Naive thymus-derived CD4-positive, alpha-beta T cell (primary cell): ENCODE results near the gene NR2F1-AS1. TPM values are rescaled to one million over a fixed set of nuclear protein-coding genes. Genes with fewer than 3 reads are reported as not detected.

ENCODE experiments used
- ATAC-seq: fragments of 150-1000 bp; cut with Tn5 transposase; 2 replicates; pipeline ENCODE4 v1.10.0; 2021; ENCODE audit warnings: mild to moderate bottlenecking, moderate library complexity
- CTCF ChIA-PET: fragments of 350-600 bp; sonication (Branson Sonifier 250); formaldehyde crosslinking; loops from one replicate; lab custom pipeline; 2021; ENCODE audit warnings: antibody characterized with exemption; lab: Charles Lee
- POLR2A ChIA-PET: fragments of 350-600 bp; sonication (Branson Sonifier 250); formaldehyde crosslinking; loops from one replicate; lab custom pipeline; 2021; ENCODE audit warnings: antibody characterized with exemption, inconsistent platforms; lab: Charles Lee
- DNase-seq, 9 donors: peaks; one replicate each; pipeline versions ENCODE4 v3.0.0 to v3.0.0-alpha.2; 2020 to 2022; ENCODE audit warnings: mixed read lengths in 1 of 9
- H3K27ac ChIP-seq: one replicate; pipeline ENCODE4 v1.7.0; 2013; ENCODE audit warnings: mild to moderate bottlenecking, low read depth, low read length, moderate library complexity
- H3K27me3 ChIP-seq, 2 donors: one replicate each; pipeline ENCODE4 v1.7.0; 2013; ENCODE audit warnings: low read length in 2 of 2, mild to moderate bottlenecking in 2 of 2, moderate library complexity in 2 of 2; ENCODE audit not compliant: control insufficient read depth in 2 of 2, insufficient read depth in 2 of 2
- H3K36me3 ChIP-seq, 3 experiments: 1 replicate in 2 of 3; 2 replicates in 1 of 3; pipeline ENCODE4 v1.7.0; 2013; ENCODE audit warnings: low read length in 3 of 3, mild to moderate bottlenecking in 3 of 3, moderate library complexity in 1 of 3; ENCODE audit not compliant: insufficient read depth in 3 of 3, control insufficient read depth in 2 of 3
- H3K4me1 ChIP-seq, 2 donors: one replicate each; pipeline ENCODE4 v1.7.0; 2013; ENCODE audit warnings: low read length in 2 of 2, mild to moderate bottlenecking in 2 of 2, moderate library complexity in 1 of 2; ENCODE audit not compliant: control insufficient read depth in 2 of 2, insufficient read depth in 2 of 2
- H3K4me3 ChIP-seq: 2 replicates; pipeline ENCODE4 v1.7.0; 2013; ENCODE audit warnings: mild to moderate bottlenecking, low read length
- H3K9me3 ChIP-seq, 3 experiments: 1 replicate in 2 of 3; 2 replicates in 1 of 3; pipeline ENCODE4 v1.7.0; 2013; ENCODE audit warnings: low read length in 3 of 3; ENCODE audit not compliant: control insufficient read depth in 2 of 3
- H3K27ac Mint-ChIP-seq, 9 donors: one replicate each; pipeline ENCODE4 v1.8.0; 2020 to 2022; ENCODE audit warnings: mixed read lengths in 9 of 9, mild to moderate bottlenecking in 8 of 9, moderate library complexity in 5 of 9, inconsistent platforms in 2 of 9
- H3K27me3 Mint-ChIP-seq, 5 donors: one replicate each; pipeline ENCODE4 v1.8.0; 2021 to 2022; ENCODE audit warnings: mixed read lengths in 5 of 5, mild to moderate bottlenecking in 1 of 5
- H3K36me3 Mint-ChIP-seq, 5 donors: one replicate each; pipeline ENCODE4 v1.8.0; 2020 to 2022; ENCODE audit warnings: mixed read lengths in 5 of 5, mild to moderate bottlenecking in 3 of 5, inconsistent platforms in 1 of 5
- H3K4me1 Mint-ChIP-seq, 7 donors: one replicate each; pipeline ENCODE4 v1.8.0; 2020 to 2022; ENCODE audit warnings: mixed read lengths in 7 of 7, mild to moderate bottlenecking in 3 of 7, inconsistent platforms in 1 of 7
- H3K4me3 Mint-ChIP-seq, 10 donors: one replicate each; pipeline ENCODE4 v1.8.0; 2020 to 2022; ENCODE audit warnings: mild to moderate bottlenecking in 10 of 10, mixed read lengths in 10 of 10, moderate library complexity in 6 of 10, inconsistent platforms in 2 of 10
- H3K9me3 Mint-ChIP-seq, 11 donors: one replicate each; pipeline ENCODE4 v1.8.0; 2020 to 2022; ENCODE audit warnings: mixed read lengths in 11 of 11, mild to moderate bottlenecking in 4 of 11, inconsistent platforms in 1 of 11, moderate library complexity in 1 of 11
- intact Hi-C, 2 donors: fragments of 100-400 bp; cut with micrococcal nuclease; formaldehyde crosslinking; loops; one replicate each; pipeline ENCODE4 v1.15.1; 2023
- polyA plus RNA-seq, 2 donors: library from polyadenylated mRNA; unstranded; fragments of 300-500 nt; fragmentation: Illumina TruSeq; gene quantifications; one replicate each; pipeline ENCODE4 v1.2.3, GENCODE V29; 2021
- total RNA-seq, 6 experiments: library from RNA in 5 of 6; stranded (reverse) in 5 of 6; gene quantifications; 1 replicate in 5 of 6; 2 replicates in 1 of 6; pipeline ENCODE4 v1.2.3 and lab custom pipeline; 2021 to 2026

NR2F1-AS1 gene
- total and polyA plus RNA-seq, 7 experiments from 2014 or later, result not detected

DNA sequence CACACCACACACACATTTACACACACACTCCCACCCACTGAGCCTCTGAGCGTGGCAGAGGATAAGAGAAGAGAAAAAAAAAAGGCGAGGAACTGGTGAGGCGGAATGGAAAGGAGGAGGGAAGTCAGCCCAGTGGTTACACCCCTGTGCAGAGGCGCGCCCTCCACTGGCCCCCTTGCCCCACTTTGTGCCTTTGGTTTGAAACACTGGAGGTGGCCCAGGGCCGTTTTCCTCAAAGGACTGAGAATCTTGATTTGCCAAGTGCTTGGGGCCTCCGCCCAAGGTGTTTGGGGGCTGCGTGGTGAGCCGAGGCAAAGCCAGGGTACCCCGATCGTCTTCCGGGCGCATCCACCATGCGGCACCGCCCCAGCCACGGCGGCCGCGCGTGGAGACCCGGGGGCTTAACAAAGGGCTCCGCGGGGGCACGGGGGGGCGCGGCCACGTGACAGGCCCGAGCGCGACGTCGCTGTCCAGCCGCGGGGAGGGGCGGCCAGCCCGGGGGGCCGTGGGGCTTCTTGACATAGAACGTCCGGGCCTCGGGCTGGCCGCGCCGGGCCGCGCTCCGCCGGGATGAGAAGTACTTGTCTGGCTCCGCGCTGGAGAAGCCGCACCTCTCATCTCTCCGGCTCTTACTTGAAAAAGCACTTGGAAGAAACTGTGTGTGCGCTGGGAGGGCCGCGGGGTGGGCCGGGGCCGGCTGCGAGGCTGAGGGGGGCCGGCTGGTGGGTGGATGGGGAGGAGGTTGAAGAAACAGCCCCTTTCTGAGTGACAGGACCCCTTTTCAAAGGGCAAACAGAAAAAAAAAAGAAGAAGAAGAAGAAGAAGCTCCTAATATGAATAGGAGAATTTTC, 23.0 kb upstream of the NR2F1-AS1 start:
- peaks cover 20 to 48% of the 10 kb centered on the region in 2 donors for H3K27me3 ChIP-seq
- Mint-ChIP-seq H3K36me3 (peaks cover 0 to 10% (median 0%) of the 10 kb centered on the region in 5 donors), H3K9me3 (peaks cover 0 to 40% (median 4%) of the 10 kb centered on the region in 11 donors), H3K27me3 (peaks cover 40 to 60% (median 43%) of the 10 kb centered on the region in 5 donors), H3K4me3 (peak overlapping the region in 1 of 10 donors; percentile 6), H3K4me1 (peaks cover 0 to 20% (median 11%) of the 10 kb centered on the region in 7 donors), H3K27ac (no peak overlapping the region)
- no peak overlapping the region for H3K27ac ChIP-seq
- ATAC-seq, result no peak
- H3K4me3 ChIP-seq, result no peak overlapping the region
- no peak for DNase-seq
- no peaks in the 10 kb centered on the region for H3K36me3 ChIP-seq
- POLR2A ChIA-PET, result no interaction called here
- intact Hi-C loops, result loop anchor here in 1 of 2 donors (2.0 kb wide), 2 partner anchors 17 to 31 kb away; no protein-coding TSS in a partner anchor
- no peaks in the 10 kb centered on the region for H3K9me3 ChIP-seq
- peaks cover 3 to 7% of the 10 kb centered on the region in 2 donors for H3K4me1 ChIP-seq
- CTCF ChIA-PET, result no interaction called here

GRCh38 chr5:93603078-93603792, 22.2 kb upstream of the NR2F1-AS1 start:
- CTCF ChIA-PET, result interaction anchor here (0.7 kb wide), 1 partner anchor 25 kb away, joined by 3 read pairs; no protein-coding TSS in a partner anchor
- ATAC-seq (no peak), DNase-seq (no peak)
- Histone ChIP-seq H3K27me3 (peaks cover 17 to 52% of the 10 kb centered on the region in 2 donors), H3K9me3 (no peaks in the 10 kb centered on the region), H3K36me3 (no peaks in the 10 kb centered on the region), H3K27ac (no peak overlapping the region), H3K4me1 (peaks cover 3 to 7% of the 10 kb centered on the region in 2 donors), H3K4me3 (no peak overlapping the region)
- Mint-ChIP-seq H3K27ac (peak overlapping the region in 1 of 9 donors; percentile 38), H3K36me3 (peaks cover 0 to 10% (median 0%) of the 10 kb centered on the region in 5 donors), H3K4me3 (peak overlapping the region in 2 of 10 donors; percentile 6 to 17), H3K27me3 (peaks cover 33 to 55% (median 37%) of the 10 kb centered on the region in 5 donors), H3K4me1 (peaks cover 0 to 20% (median 11%) of the 10 kb centered on the region in 7 donors), H3K9me3 (peaks cover 0 to 34% (median 4%) of the 10 kb centered on the region in 11 donors)
- intact Hi-C loops, result loop anchor here in 1 of 2 donors (2.0 kb wide), 2 partner anchors 16 to 30 kb away; no protein-coding TSS in a partner anchor
- POLR2A ChIA-PET, result no interaction called here

GRCh38 chr5:93602241-93603077, 21.4 kb upstream of the NR2F1-AS1 start:
- Mint-ChIP-seq H3K27ac (peak overlapping the region in 2 of 9 donors; percentile 15 to 38), H3K4me3 (peak overlapping the region in 2 of 10 donors; percentile 17 to 18), H3K27me3 (peaks cover 26 to 53% (median 31%) of the 10 kb centered on the region in 5 donors), H3K9me3 (peaks cover 0 to 36% (median 4%) of the 10 kb centered on the region in 11 donors), H3K36me3 (peaks cover 0 to 10% (median 0%) of the 10 kb centered on the region in 5 donors), H3K4me1 (peaks cover 0 to 12% (median 4%) of the 10 kb centered on the region in 7 donors)
- Histone ChIP-seq H3K27me3 (peaks cover 14 to 55% of the 10 kb centered on the region in 2 donors), H3K4me1 (no peaks in the 10 kb centered on the region), H3K9me3 (no peaks in the 10 kb centered on the region), H3K36me3 (no peaks in the 10 kb centered on the region), H3K4me3 (no peak overlapping the region), H3K27ac (no peak overlapping the region)
- intact Hi-C loops, result loop anchor here in 1 of 2 donors (2.0 kb wide), 2 partner anchors 16 to 30 kb away; no protein-coding TSS in a partner anchor
- ChIA-PET CTCF (interaction anchor here (0.7 kb wide), 1 partner anchor 25 kb away, joined by 3 read pairs; no protein-coding TSS in a partner anchor), POLR2A (no interaction called here)
- DNase-seq (no peak), ATAC-seq (no peak)

DNA sequence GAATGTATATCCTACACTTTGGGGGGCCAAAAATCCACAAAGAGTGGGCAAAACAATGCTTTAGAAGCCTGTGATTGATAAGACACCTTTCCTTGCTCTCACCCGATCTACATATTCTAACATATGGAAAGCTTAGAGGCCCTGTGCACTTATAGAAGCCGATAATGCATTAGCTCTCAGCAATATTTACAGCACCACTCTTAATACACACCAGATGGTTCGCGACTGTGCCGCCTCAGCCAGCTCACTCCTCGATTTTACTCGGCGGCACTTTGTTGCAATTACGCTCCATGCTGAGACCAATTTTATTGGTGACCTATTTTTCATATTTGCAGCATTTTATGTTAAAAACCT, 20.8 kb upstream of the NR2F1-AS1 start:
- H3K27me3 Mint-ChIP-seq, result peaks cover 24 to 46% (median 27%) of the 10 kb centered on the region in 5 donors

GRCh38 chr5:93601071-93601801, 20.2 kb upstream of the NR2F1-AS1 start:
- ATAC-seq (no peak), DNase-seq (no peak)
- no peak overlapping the region for H3K27ac ChIP-seq
- H3K4me1 ChIP-seq, result no peaks in the 10 kb centered on the region
- H3K9me3 ChIP-seq, result no peaks in the 10 kb centered on the region
- POLR2A ChIA-PET, result no interaction called here
- H3K4me3 ChIP-seq, result no peak overlapping the region
- CTCF ChIA-PET, result no interaction called here
- Mint-ChIP-seq H3K4me1 (peaks cover 0 to 10% (median 5%) of the 10 kb centered on the region in 7 donors), H3K36me3 (peaks cover 0 to 10% (median 0%) of the 10 kb centered on the region in 5 donors), H3K9me3 (peaks cover 0 to 38% (median 4%) of the 10 kb centered on the region in 11 donors), H3K4me3 (peak overlapping the region in 2 of 10 donors; percentile 18 to 57), H3K27me3 (peaks cover 24 to 46% (median 27%) of the 10 kb centered on the region in 5 donors), H3K27ac (peak overlapping the region in 3 of 9 donors; percentile 2 to 31 (median 15))
- H3K36me3 ChIP-seq, result no peaks in the 10 kb centered on the region
- intact Hi-C loops, result no loop called here
- H3K27me3 ChIP-seq, result peaks cover 10 to 67% of the 10 kb centered on the region in 2 donors

More for the DNA sequence above, 20.8 kb upstream of the NR2F1-AS1 start:
- H3K27me3 ChIP-seq, result peaks cover 10 to 61% of the 10 kb centered on the region in 2 donors
- ATAC-seq (no peak), DNase-seq (no peak)
- H3K4me1 Mint-ChIP-seq, result peaks cover 0 to 9% (median 3%) of the 10 kb centered on the region in 7 donors
- H3K36me3 ChIP-seq, result no peaks in the 10 kb centered on the region
- peak overlapping the region in 3 of 9 donors; percentile 2 to 15 (median 9) for H3K27ac Mint-ChIP-seq
- peaks cover 0 to 10% (median 0%) of the 10 kb centered on the region in 5 donors for H3K36me3 Mint-ChIP-seq
- peaks cover 0 to 36% (median 4%) of the 10 kb centered on the region in 11 donors for H3K9me3 Mint-ChIP-seq
- H3K27ac ChIP-seq, result no peak overlapping the region
- POLR2A ChIA-PET, result no interaction called here
- H3K4me3 ChIP-seq, result no peak overlapping the region
- H3K4me1 ChIP-seq, result no peaks in the 10 kb centered on the region
- peak overlapping the region in 1 of 10 donors; percentile 18 for H3K4me3 Mint-ChIP-seq
- CTCF ChIA-PET, result no interaction called here
- intact Hi-C loops, result loop anchor here in 1 of 2 donors (2.0 kb wide), 2 partner anchors 15 to 29 kb away; no protein-coding TSS in a partner anchor
- no peaks in the 10 kb centered on the region for H3K9me3 ChIP-seq
